AG04449 (cell line): ENCODE measurements around the gene ANAPC2.

Source experiments
- CTCF ChIA-PET: fragments of 350-600 bp; formaldehyde crosslinking; extraction: SDS; loops from one replicate; lab custom pipeline; 2021; ENCODE audit warnings: antibody characterized with exemption; lab: Yijun Ruan, JAX
- POLR2A ChIA-PET: fragments of 400-600, 350-600 bp; formaldehyde crosslinking; extraction: SDS; loops from one replicate; lab custom pipeline; 2020; ENCODE audit warnings: antibody characterized with exemption, inconsistent platforms; lab: Yijun Ruan, JAX
- DNase-seq: peaks from one replicate; pipeline ENCODE4 v3.0.0-alpha.2; 2010; ENCODE audit warnings: low read depth, low spot score
- H3K4me3 ChIP-seq: 2 replicates; pipeline ENCODE4 v1.5.1; 2011; ENCODE audit warnings: low read depth, mild to moderate bottlenecking, control low read depth, low read length
- CTCF ChIP-seq: IDR thresholded peaks from one replicate; pipeline ENCODE4 v1.5.1; 2011; ENCODE audit warnings: mild to moderate bottlenecking, moderate library complexity, low read length, control low read depth, inconsistent platforms; ENCODE audit not compliant: insufficient read depth; ENCODE audit errors: missing control alignments

ANAPC2 gene

DNA sequence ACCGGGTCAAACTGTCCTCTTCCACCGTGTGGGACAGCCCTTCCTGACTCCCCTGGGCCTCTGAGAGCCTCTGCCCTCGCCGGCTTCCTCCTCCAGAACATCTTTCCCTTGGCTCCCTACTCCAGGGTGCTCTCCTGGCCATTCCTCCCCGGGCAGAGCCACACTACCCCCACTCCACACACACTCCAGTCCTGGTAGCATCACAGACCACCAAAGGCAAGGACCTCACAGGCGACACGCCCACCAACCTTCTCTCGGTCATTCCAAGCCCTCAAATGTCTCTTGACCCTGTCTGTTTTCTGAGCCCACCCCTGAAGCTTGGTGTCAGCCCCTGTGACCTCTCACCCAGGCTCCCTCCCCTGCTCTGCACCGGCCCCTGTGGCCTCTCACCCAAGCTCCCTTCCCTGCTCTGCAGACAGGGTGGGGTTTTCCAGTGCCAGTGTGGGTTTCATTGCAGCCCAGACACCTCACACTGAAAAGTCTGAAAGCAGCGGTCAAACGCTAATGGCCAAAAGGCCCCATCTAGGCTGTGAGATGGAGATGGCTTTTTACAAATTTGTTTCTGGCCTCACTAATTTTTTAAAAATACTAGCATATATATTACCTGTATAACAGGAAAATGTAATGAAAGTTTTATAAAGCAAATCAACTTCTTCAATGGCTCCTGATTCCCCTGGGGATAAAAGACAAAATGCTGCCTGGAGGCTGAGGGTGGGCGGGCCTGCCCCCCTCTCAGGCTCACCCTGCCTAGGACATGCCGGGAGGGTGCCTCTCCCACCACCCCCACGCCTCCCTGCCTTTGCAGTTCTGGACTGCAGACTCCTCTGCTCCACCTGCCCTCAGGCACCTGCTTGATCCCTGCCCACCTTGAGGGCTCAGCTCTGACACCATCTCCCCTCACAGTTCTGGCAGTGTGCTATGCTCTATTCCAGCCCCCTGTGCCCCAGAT, 29.0 kb downstream of the ANAPC2 start:
- ChIA-PET CTCF (no interaction called here), POLR2A (no interaction called here)
- no peak for TF ChIP-seq CTCF
- no peak for DNase-seq
- H3K4me3 ChIP-seq, result no peak overlapping the region

DNA sequence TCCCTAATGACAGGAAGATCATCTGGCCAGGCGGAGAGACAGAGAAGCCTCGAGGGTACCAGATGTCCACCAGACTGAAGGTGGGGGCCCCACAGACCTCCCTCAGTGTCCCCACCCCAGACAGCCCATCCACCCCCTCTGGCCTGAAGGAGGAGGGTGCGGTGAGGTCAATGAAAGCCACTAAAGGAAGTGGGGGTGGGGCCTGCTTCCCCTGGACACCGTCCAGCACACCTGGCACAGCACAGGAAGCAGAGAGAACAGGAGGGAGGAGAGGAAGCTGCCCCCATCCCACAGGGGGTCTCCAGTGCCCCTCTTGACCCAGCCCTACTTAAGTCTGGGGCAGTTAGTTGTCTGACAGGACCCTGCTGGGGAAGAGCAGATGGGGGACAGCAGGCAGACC, 29.7 kb downstream of the ANAPC2 start:
- POLR2A ChIA-PET, result no interaction called here
- no peak for TF ChIP-seq CTCF
- CTCF ChIA-PET, result no interaction called here
- DNase-seq, result no peak
- no peak overlapping the region for H3K4me3 ChIP-seq

GRCh38 chr9:137157618-137158415, 30.5 kb downstream of the ANAPC2 start:
- no peak for TF ChIP-seq CTCF
- ChIA-PET CTCF (no interaction called here), POLR2A (interaction anchor here (1.2 to 1.7 kb wide), 2 partner anchors 8 to 83 kb away, joined by 3 to 4 read pairs; partner anchors contain the start of gene TUBB4B)
- H3K4me3 ChIP-seq, result no peak overlapping the region
- no peak for DNase-seq

DNA sequence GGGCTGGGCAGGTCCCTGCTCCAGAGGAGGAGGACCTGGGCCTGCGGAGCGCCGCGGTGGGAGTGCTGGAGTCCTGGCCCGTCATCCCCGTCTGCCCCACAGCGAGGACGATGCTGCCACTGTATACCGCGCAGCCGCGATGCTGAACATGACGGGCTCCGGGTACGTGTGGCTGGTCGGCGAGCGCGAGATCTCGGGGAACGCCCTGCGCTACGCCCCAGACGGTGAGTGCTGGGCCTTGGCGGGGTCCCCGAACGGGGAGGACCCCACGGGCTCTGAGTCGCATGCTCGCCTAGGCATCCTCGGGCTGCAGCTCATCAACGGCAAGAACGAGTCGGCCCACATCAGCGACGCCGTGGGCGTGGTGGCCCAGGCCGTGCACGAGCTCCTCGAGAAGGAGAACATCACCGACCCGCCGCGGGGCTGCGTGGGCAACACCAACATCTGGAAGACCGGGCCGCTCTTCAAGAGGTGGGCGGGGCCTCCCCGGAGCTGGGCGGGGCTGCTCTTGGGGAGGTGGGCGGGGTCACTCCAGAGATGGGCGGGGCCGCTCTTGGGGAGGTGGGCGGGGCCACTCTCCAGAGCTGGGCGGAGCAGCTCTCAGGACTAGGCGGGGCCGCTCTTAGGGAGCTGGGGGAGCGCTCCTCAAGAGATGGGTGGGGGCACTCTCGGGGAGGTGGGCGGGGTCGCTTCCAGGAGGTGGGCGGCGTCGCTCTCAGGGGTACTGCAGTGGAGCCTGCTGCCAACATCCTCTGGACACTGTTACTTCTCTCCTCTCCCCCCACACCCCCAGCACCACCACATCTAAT, 31.6 kb downstream of the ANAPC2 start:
- DNase-seq, result no peak
- no peak for TF ChIP-seq CTCF
- ChIA-PET POLR2A (interaction anchor here (1.2 to 1.7 kb wide), 2 partner anchors 9 to 84 kb away, joined by 3 to 4 read pairs; partner anchors contain the start of gene TUBB4B), CTCF (interaction anchor here (0.8 kb wide), 1 partner anchor 80 kb away, joined by 4 read pairs; no protein-coding TSS in a partner anchor)
- H3K4me3 ChIP-seq, result peak overlapping the region; percentile 50

GRCh38 chr9:137152844-137153405, 35.4 kb downstream of the ANAPC2 start:
- POLR2A ChIA-PET, result no interaction called here
- CTCF ChIA-PET, result no interaction called here
- no peak overlapping the region for H3K4me3 ChIP-seq
- no peak for TF ChIP-seq CTCF
- no peak for DNase-seq
